ENCODE results near the gene EED.
"Not testable (repeated sequence)": the region's sequence is repeated elsewhere in the genome, so short reads cannot be mapped to it uniquely, and the experiment has no call there.

The EED gene

GRCh38 chr11:86249307-86250098 is 5.0 kb downstream of the EED start:
- no peak for DNase-seq (ENCODE audit: low read depth)

GRCh38 chr11:86251345-86251744 is 6.8 kb downstream of the EED start:
- no peak for DNase-seq (ENCODE audit: low read depth)

- DNase-seq (ENCODE audit: low read depth): no peak
These were observed 11.3 kb downstream of the EED start for GRCh38 chr11:86255896-86256295.

GRCh38 chr11:86256608-86257007 is 12.1 kb downstream of the EED start:
- no peak for DNase-seq (ENCODE audit: low read depth)

- no peak for DNase-seq (ENCODE audit: low read depth)
These were observed 12.9 kb downstream of the EED start for GRCh38 chr11:86257446-86257845.

- DNase-seq (ENCODE audit: low read depth): no peak
These were observed 15.2 kb downstream of the EED start for GRCh38 chr11:86259730-86260129.

GRCh38 chr11:86261328-86261727 is 16.8 kb downstream of the EED start:
- no peak for DNase-seq (ENCODE audit: low read depth)

- DNase-seq (ENCODE audit: low read depth): no peak
These were observed 17.8 kb downstream of the EED start for GRCh38 chr11:86262387-86262786.

- DNase-seq (ENCODE audit: low read depth): no peak
These were observed 20.1 kb downstream of the EED start for GRCh38 chr11:86264649-86265048.

GRCh38 chr11:86265194-86265593 is 20.6 kb downstream of the EED start:
- DNase-seq (ENCODE audit: low read depth): no peak

- DNase-seq (ENCODE audit: low read depth): no peak
These were observed 25.1 kb downstream of the EED start for GRCh38 chr11:86269645-86270044.

GRCh38 chr11:86274503-86274902 is 29.9 kb downstream of the EED start:
- DNase-seq (ENCODE audit: low read depth): no peak

GRCh38 chr11:86274999-86275398 is 30.4 kb downstream of the EED start:
- no peak for DNase-seq (ENCODE audit: low read depth)

GRCh38 chr11:86275493-86276370 is 31.2 kb downstream of the EED start:
- DNase-seq (ENCODE audit: low read depth): no peak

- DNase-seq (ENCODE audit: low read depth): no peak
These were observed 33.2 kb downstream of the EED start for GRCh38 chr11:86277741-86278140.

- no peak for DNase-seq (ENCODE audit: low read depth)
These were observed 33.7 kb downstream of the EED start for GRCh38 chr11:86278226-86278625.

- DNase-seq (ENCODE audit: low read depth): no peak
These were observed 35.2 kb downstream of the EED start for GRCh38 chr11:86279747-86280146.

GRCh38 chr11:86287468-86287796 is 42.9 kb downstream of the EED start:
- DNase-seq (ENCODE audit: low read depth): no peak

- DNase-seq (ENCODE audit: low read depth): no peak
These were observed 44.4 kb downstream of the EED start for GRCh38 chr11:86288776-86289507.

GRCh38 chr11:86289508-86290280 is 45.1 kb downstream of the EED start:
- not testable (repeated sequence) for DNase-seq (ENCODE audit: low read depth)

GRCh38 chr11:86291466-86292262 is 47.1 kb downstream of the EED start:
- peak; percentile 3 for DNase-seq (ENCODE audit: low read depth)

Data from non-pigmented ciliary epithelial cell (primary cell).